ENCODE measurements around the gene CHRNA3. TPM values are rescaled to one million over a fixed set of nuclear protein-coding genes. Genes with fewer than 3 reads are reported as not detected.

Gene CHRNA3
- total RNA-seq, 2 experiments from 2014 or later, result not detected

Other genes starting within 250 kb of the CHRNA3 start
- gene IREB2, start 182.8 kb downstream of the CHRNA3 start, total RNA-seq, result 10 to 100 TPM; 47.6 to 51.7 TPM
- 1 to 10 TPM; 3.4 to 3.6 TPM for gene HYKK, start 113.4 kb downstream of the CHRNA3 start, total RNA-seq
- 100 to 1,000 TPM; 306 to 310 TPM for gene PSMA4, start 80.6 kb downstream of the CHRNA3 start, total RNA-seq
- gene CHRNA5, start 55.5 kb downstream of the CHRNA3 start, total RNA-seq, result 1 to 10 TPM; 1.1 to 1.5 TPM
- not detected for gene CHRNB4, start 20.2 kb upstream of the CHRNA3 start, total RNA-seq
- under 1 TPM; 0.07 to 0.10 TPM for gene ADAMTS7, start 190.5 kb upstream of the CHRNA3 start, total RNA-seq

Data from activated naive CD4-positive, alpha-beta T cell treated with anti-CD3 and anti-CD28 coated beads for 36 hours (primary cell).